Measurements from ENCODE around the gene ZRANB1. TPM values are rescaled to one million over a fixed set of nuclear protein-coding genes. Genes with fewer than 3 reads are reported as not detected.

Gene ZRANB1
- total and polyA plus RNA-seq, 8 donors, result 15.3 to 31.5 (median 27.0) TPM

GRCh38 chr10:124943301-124944092 is 1.6 kb downstream of the ZRANB1 start:
- peak overlapping the region; percentile 2 to 44 for H3K27ac ChIP-seq
- TF ChIP-seq CTCF (IDR thresholded peaks at IDR 0.05), result no peak
- no peaks in the 10 kb centered on the region for H3K27me3 ChIP-seq
- H3K9me3 ChIP-seq, result no peaks in the 10 kb centered on the region
- DNase-seq (no peak), ATAC-seq (peak; percentile 47)
- peaks cover 20 to 59% of the 10 kb centered on the region in 2 donors for H3K4me1 ChIP-seq
- intact Hi-C loops (cut with DNase I), result no loop called here
- H3K4me3 ChIP-seq, result no peak overlapping the region
- no peaks in the 10 kb centered on the region for H3K36me3 ChIP-seq

- ATAC-seq (no peak), DNase-seq (no peak)
- Histone ChIP-seq H3K4me1 (peaks cover 20 to 53% of the 10 kb centered on the region in 2 donors), H3K27me3 (no peaks in the 10 kb centered on the region), H3K36me3 (no peaks in the 10 kb centered on the region), H3K9me3 (no peaks in the 10 kb centered on the region), H3K27ac (no peak overlapping the region), H3K4me3 (no peak overlapping the region)
- TF ChIP-seq CTCF (IDR thresholded peaks at IDR 0.05), result no peak
- intact Hi-C loops (cut with DNase I), result no loop called here
Observed at GRCh38 chr10:124944982-124945381, 3.1 kb downstream of the ZRANB1 start.

DNA sequence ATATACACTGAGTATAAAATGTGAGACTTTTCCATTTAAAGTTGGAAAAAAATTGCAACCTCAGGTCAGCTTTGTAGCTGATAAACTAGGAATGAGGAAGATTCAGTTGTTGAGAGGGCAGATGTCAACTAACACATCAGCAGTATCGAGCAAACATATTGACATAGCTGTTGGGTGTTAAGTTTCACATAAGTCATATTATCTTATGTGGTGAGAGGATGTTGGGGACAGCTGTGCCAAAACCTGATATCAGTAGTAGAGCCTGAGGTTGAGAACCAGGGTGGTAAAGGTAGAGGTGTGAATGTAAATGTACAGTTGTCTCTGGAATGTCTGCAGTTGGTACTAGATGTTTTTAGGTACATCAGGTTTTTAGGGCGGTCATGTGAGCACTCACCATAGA is 5.0 kb downstream of the ZRANB1 start:
- no peak for DNase-seq
- Histone ChIP-seq H3K27ac (no peak overlapping the region), H3K4me3 (no peak overlapping the region), H3K27me3 (no peaks in the 10 kb centered on the region), H3K9me3 (no peaks in the 10 kb centered on the region), H3K4me1 (peaks cover 20 to 48% of the 10 kb centered on the region in 2 donors), H3K36me3 (no peaks in the 10 kb centered on the region)
- ATAC-seq, result no peak
- intact Hi-C loops (cut with DNase I), result no loop called here
- TF ChIP-seq CTCF (IDR thresholded peaks at IDR 0.05), result no peak

GRCh38 chr10:124949543-124949942 is 7.6 kb downstream of the ZRANB1 start:
- no peaks in the 10 kb centered on the region for H3K36me3 ChIP-seq
- no peak overlapping the region for H3K27ac ChIP-seq
- no peak for TF ChIP-seq CTCF (IDR thresholded peaks at IDR 0.05)
- intact Hi-C loops (cut with DNase I), result no loop called here
- DNase-seq, result no peak
- no peaks in the 10 kb centered on the region for H3K27me3 ChIP-seq
- H3K4me3 ChIP-seq, result no peak overlapping the region
- ATAC-seq, result no peak
- no peaks in the 10 kb centered on the region for H3K9me3 ChIP-seq
- peaks cover 5 to 24% of the 10 kb centered on the region in 2 donors for H3K4me1 ChIP-seq

DNA sequence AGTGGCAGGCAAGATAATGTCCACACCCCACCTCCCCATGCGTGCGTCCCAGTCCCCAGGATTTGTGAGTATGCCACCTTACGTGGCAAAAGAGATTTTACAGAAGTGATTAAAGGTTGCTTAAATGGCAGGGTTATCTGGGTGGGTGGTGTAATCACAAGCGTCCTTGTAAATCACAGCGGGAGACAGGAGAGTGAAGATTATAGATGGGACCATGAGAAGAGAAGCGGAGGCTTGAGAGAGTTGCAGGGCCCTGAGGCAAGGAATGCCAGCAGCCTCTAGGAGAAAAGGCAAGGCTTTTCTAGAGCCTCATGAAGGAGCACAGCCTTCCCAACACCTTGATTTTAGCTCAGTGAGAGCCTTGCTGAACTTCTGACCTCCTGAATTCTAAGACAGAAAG is 10.2 kb downstream of the ZRANB1 start:
- H3K4me3 ChIP-seq, result no peak overlapping the region

More for the DNA sequence above, 10.2 kb downstream of the ZRANB1 start:
- intact Hi-C loops (cut with DNase I), result no loop called here
- Histone ChIP-seq H3K9me3 (no peaks in the 10 kb centered on the region), H3K27ac (no peak overlapping the region), H3K4me1 (peaks cover 0 to 23% of the 10 kb centered on the region in 2 donors), H3K36me3 (no peaks in the 10 kb centered on the region), H3K27me3 (no peaks in the 10 kb centered on the region)
- DNase-seq (no peak), ATAC-seq (no peak)
- TF ChIP-seq CTCF (IDR thresholded peaks at IDR 0.05), result no peak

All from left lung (tissue), 10 donors.